HepG2 (cell line): Measurements from ENCODE around the gene DUS2. TPM values are rescaled to one million over a fixed set of nuclear protein-coding genes. Genes with fewer than 3 reads are reported as not detected.
"Not testable (repeated sequence)": the region's sequence is repeated elsewhere in the genome, so short reads cannot be mapped to it uniquely, and the experiment has no call there.

Source experiments
- ATAC-seq: fragments of 200-7000 bp; cut with Tn5 transposase; 3 replicates; pipeline ENCODE4 v1.9.1; 2020; ENCODE audit warnings: mild to moderate bottlenecking, moderate library complexity
- BruUV-seq: library from RNA; stranded (reverse); fragments of 400-500 nt; replicated peaks from 2 replicates; lab custom pipeline; 2021; lab: Mats Ljungman, UMichigan
- CTCF ChIA-PET: fragments of 300-600 bp; formaldehyde crosslinking; extraction: SDS; loops from one replicate; lab custom pipeline; 2021; ENCODE audit warnings: low total read pairs, inconsistent platforms, low intra/inter-chr PET ratio; lab: Yijun Ruan, JAX
- POLR2A ChIA-PET: fragments of 350-600 bp; sonication (Branson Sonifier 250); formaldehyde crosslinking; loops from one replicate; lab custom pipeline; 2020; ENCODE audit warnings: antibody characterized with exemption, inconsistent platforms; lab: Yijun Ruan, JAX
- DNase-seq: peaks from one replicate; pipeline ENCODE4 v3.0.0-alpha.2; 2015; ENCODE audit warnings: low spot score
- FAIRE-seq: peaks from 3 replicates; lab custom pipeline; 2011; peaks lifted over from hg19 to GRCh38; lab: Jason Lieb, UNC
- H2AFZ ChIP-seq: one replicate; pipeline ENCODE4 v1.6.1; 2011; ENCODE audit warnings: low read length, inconsistent platforms
- H3K27ac ChIP-seq: fragments of 300-600 bp; 3 replicates; pipeline ENCODE4 v1.8.0; 2011; ENCODE audit warnings: mixed run types, mild to moderate bottlenecking, mixed read lengths, low read length, inconsistent platforms; ENCODE audit not compliant: insufficient read depth; ENCODE audit errors: extremely low read length
- H3K27me3 ChIP-seq, 2 experiments: fragments of 200-600 bp in 1 of 2; 2 replicates in 1 of 2; 3 replicates in 1 of 2; pipeline versions ENCODE4 v1.6.0 to v1.8.0; 2011; ENCODE audit warnings: low read length in 2 of 2, mild to moderate bottlenecking in 2 of 2, moderate library complexity in 2 of 2, inconsistent platforms in 1 of 2; ENCODE audit not compliant: insufficient read depth in 2 of 2, control insufficient read depth in 1 of 2
- H3K36me3 ChIP-seq, 2 experiments: fragments of 200-600 bp in 1 of 2; replicated peaks in 1 of 2; 2 replicates in 1 of 2; 3 replicates in 1 of 2; pipeline versions ENCODE4 v1.5.1 to v1.8.0; 2011; ENCODE audit warnings: low read length in 2 of 2, inconsistent platforms in 1 of 2; ENCODE audit not compliant: insufficient read depth in 2 of 2, control insufficient read depth in 1 of 2
- H3K4me1 ChIP-seq: 2 replicates; pipeline ENCODE4 v1.5.1; 2012; ENCODE audit warnings: low read length, inconsistent platforms; ENCODE audit not compliant: insufficient read depth
- H3K4me2 ChIP-seq: 2 replicates; pipeline ENCODE4 v1.6.0; 2011; ENCODE audit warnings: low read depth, low read length, inconsistent platforms
- H3K4me3 ChIP-seq, 3 experiments: fragments of 200-600 bp in 1 of 3; sonication (generic), shearing (Covaris generic) in 1 of 3; replicated peaks in 1 of 3; 2 replicates each; pipeline ENCODE4 v1.5.1; 2011 to 2016; ENCODE audit warnings: low read length in 3 of 3, inconsistent platforms in 2 of 3, low read depth in 2 of 3, mild to moderate bottlenecking in 2 of 3, control low read depth in 1 of 3, mixed read lengths in 1 of 3; ENCODE audit not compliant: insufficient read depth in 1 of 3
- H3K79me2 ChIP-seq: one replicate; pipeline ENCODE4 v1.6.1; 2011; ENCODE audit warnings: low read length, inconsistent platforms; ENCODE audit not compliant: insufficient read depth
- H3K9ac ChIP-seq: 2 replicates; pipeline ENCODE4 v1.6.0; 2011; ENCODE audit warnings: mild to moderate bottlenecking, low read depth, low read length, inconsistent platforms; ENCODE audit not compliant: insufficient read depth
- H3K9me3 ChIP-seq: 2 replicates; pipeline ENCODE4 v1.5.1; 2012; ENCODE audit warnings: mild to moderate bottlenecking, low read length
- H4K20me1 ChIP-seq: 2 replicates; pipeline ENCODE4 v1.6.0; 2011; ENCODE audit warnings: inconsistent platforms, mild to moderate bottlenecking, low read length, moderate library complexity; ENCODE audit not compliant: insufficient read depth
- AGO1 ChIP-seq: fragments of 200-400 bp; formaldehyde crosslinking; IDR thresholded peaks from 2 replicates; pipeline ENCODE4 v1.6.1; 2017; ENCODE audit warnings: mild to moderate bottlenecking, low read depth, low read length, moderate library complexity; ENCODE audit not compliant: poor library complexity, severe bottlenecking
- CHD4 ChIP-seq: fragments of 200-600 bp; sonication (generic); IDR thresholded peaks from 2 replicates; pipeline ENCODE4 v1.7.0; 2017; ENCODE audit warnings: mild to moderate bottlenecking, low read length, borderline replicate concordance
- GATAD2A ChIP-seq: IDR thresholded peaks from 2 replicates; pipeline ENCODE4 v1.6.1; 2016
- GFI1 ChIP-seq: sonication (generic); formaldehyde crosslinking; IDR thresholded peaks from 2 replicates; pipeline ENCODE4 v1.5.0; 2020; ENCODE audit warnings: missing genetic modification reagents, mild to moderate bottlenecking, borderline replicate concordance
- KDM2A ChIP-seq: sonication (generic); formaldehyde crosslinking; IDR thresholded peaks from 2 replicates; pipeline ENCODE4 v1.4.0; 2020; ENCODE audit warnings: low read depth, missing genetic modification reagents, borderline replicate concordance
- MAZ ChIP-seq, 2 experiments: sonication (generic) in 1 of 2; formaldehyde crosslinking in 1 of 2; IDR thresholded peaks; 2 replicates each; pipeline versions ENCODE4 v1.5.0 to v1.6.1; 2012 to 2020; ENCODE audit warnings: low read depth in 2 of 2, mild to moderate bottlenecking in 2 of 2, borderline replicate concordance in 1 of 2, improper control_type of control experiment in 1 of 2, low read length in 1 of 2, missing genetic modification reagents in 1 of 2, moderate library complexity in 1 of 2
- POLR2A ChIP-seq, 2 experiments: IDR thresholded peaks; 2 replicates each; pipeline ENCODE4 v1.6.1; 2011; ENCODE audit warnings: low read depth in 2 of 2, low read length in 2 of 2, mild to moderate bottlenecking in 1 of 2, moderate library complexity in 1 of 2; ENCODE audit not compliant: insufficient read depth in 1 of 2
- TEAD3 ChIP-seq: optimal IDR thresholded peaks from 2 replicates; pipeline ENCODE3; 2016; ENCODE audit warnings: borderline replicate concordance
- ZBTB26 ChIP-seq: IDR thresholded peaks from 2 replicates; pipeline ENCODE4 v1.6.1; 2016; ENCODE audit warnings: missing compliant biosample characterization, missing genetic modification reagents, borderline replicate concordance
- ZNF501 ChIP-seq: sonication (generic); formaldehyde crosslinking; IDR thresholded peaks from 2 replicates; pipeline ENCODE4 v1.5.1; 2020; ENCODE audit warnings: mild to moderate bottlenecking, moderate library complexity, missing genetic modification reagents
- ZNF660 ChIP-seq: sonication (generic); formaldehyde crosslinking; IDR thresholded peaks from 2 replicates; pipeline ENCODE4 v1.5.1; 2020; ENCODE audit warnings: mild to moderate bottlenecking, low read depth, missing genetic modification reagents, borderline replicate concordance
- ZNF7 ChIP-seq: IDR thresholded peaks from 2 replicates; pipeline ENCODE4 v1.6.1; 2016; ENCODE audit warnings: missing biosample characterization, missing genetic modification reagents
- ZNF788 ChIP-seq: sonication (generic); formaldehyde crosslinking; IDR thresholded peaks from 2 replicates; pipeline ENCODE4 v1.5.0; 2020; ENCODE audit warnings: mild to moderate bottlenecking, missing genetic modification reagents, borderline replicate concordance
- WGBS: methylation state at CpG from one replicate; pipeline ENCODE4 v1.1.6; 2017; ENCODE audit warnings: low lambda C conversion rate; 5-methylcytosine and 5-hydroxymethylcytosine counted together
- in situ Hi-C: cut with HindIII; loops from 2 replicates; pipeline ENCODE4 v1.10.0; 2017; ENCODE audit warnings: low pct_unique_long_range_greater_than_20kb; ENCODE audit not compliant: extremely low pct_ligation_motif_present
- intact Hi-C: fragments of 100-400 bp; cut with micrococcal nuclease; formaldehyde crosslinking; loops from one replicate; pipeline ENCODE4 v1.10.0; 2022; ENCODE audit not compliant: unreplicated experiment
- polyA plus RNA-seq, 8 experiments: library from polyadenylated mRNA; depleted of rRNA in 3 of 8; stranded (reverse) in 7 of 8; unstranded in 1 of 8; fragments of >200 nt; fragmentation: Illumina TruSeq in 4 of 8; extraction: Trizol in 4 of 8; gene quantifications; 2 replicates each; pipeline versions ENCODE4 v1.2.1 to v1.2.3, GENCODE V29; 2011 to 2016; ENCODE audit warnings: low read depth in 4 of 8, missing spikeins in 1 of 8, mixed read lengths in 1 of 8; ENCODE audit not compliant: insufficient read depth in 1 of 8
- total RNA-seq, 5 experiments: library from RNA; depleted of rRNA; stranded (reverse); fragments of >200 nt; fragmentation: Illumina TruSeq; extraction: Trizol; gene quantifications; 2 replicates each; pipeline ENCODE4 v1.2.3, GENCODE V29; 2016; ENCODE audit warnings: low read depth in 1 of 5
- TF ChIP-seq, protein P1 (sequence below): sonication (generic); formaldehyde crosslinking; IDR thresholded peaks from 2 replicates; pipeline ENCODE4 v1.9.0; 2022; ENCODE audit warnings: missing genetic modification reagents, mild to moderate bottlenecking, borderline replicate concordance
- TF ChIP-seq, protein P2 (sequence below): sonication (generic); formaldehyde crosslinking; IDR thresholded peaks from 2 replicates; pipeline ENCODE4 v1.8.1; 2023; ENCODE audit warnings: mild to moderate bottlenecking, missing genetic modification reagents, borderline replicate concordance

Gene DUS2
- total and polyA plus RNA-seq, 2 of the 13 experiments (the other 11 are each of a cell fraction or from before 2014, with no cell fraction given), result 17.8 to 25.1 TPM

DNA sequence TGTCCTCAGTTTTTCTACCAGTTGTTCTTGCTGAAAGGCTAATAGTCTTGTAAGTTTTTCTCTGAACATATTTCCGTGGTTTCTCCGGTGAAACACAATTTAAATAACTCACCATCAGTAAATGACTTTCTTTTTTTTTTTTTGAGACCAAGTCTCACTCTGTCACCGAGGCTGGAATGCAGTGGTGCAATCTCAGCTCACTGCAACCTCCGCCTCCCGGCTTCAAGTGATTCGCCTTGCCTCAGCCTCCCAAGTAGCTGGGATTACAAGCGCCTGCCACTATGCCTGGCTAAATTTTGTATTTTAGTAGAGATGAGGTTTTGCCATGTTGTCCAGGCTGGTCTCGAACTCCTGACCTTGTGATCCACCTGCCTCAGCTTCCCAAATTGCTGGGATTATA, 91.9 kb downstream of the DUS2 start:
- H3K9me3 ChIP-seq, DNase-seq, in situ Hi-C loops, ATAC-seq, H3K4me2 ChIP-seq, H3K9ac ChIP-seq, intact Hi-C loops, H3K27me3 ChIP-seq, FAIRE-seq, CTCF ChIA-PET, BruUV-seq, H2AFZ ChIP-seq, H3K36me3 ChIP-seq, H3K4me3 ChIP-seq: not testable (repeated sequence)
- peaks cover 94% of the 10 kb centered on the region for H3K79me2 ChIP-seq
- peaks cover 77% of the 10 kb centered on the region for H3K4me1 ChIP-seq
- POLR2A ChIA-PET, result interaction anchor here (0.7 to 5.4 kb wide), 2 partner anchors 30 to 591 kb away, joined by 3 to 65 read pairs; partner anchors contain the start of gene NFATC3
- WGBS, result 78% methylated on average over 8 of the region's 8 CpGs
- TF ChIP-seq, protein P1, sequence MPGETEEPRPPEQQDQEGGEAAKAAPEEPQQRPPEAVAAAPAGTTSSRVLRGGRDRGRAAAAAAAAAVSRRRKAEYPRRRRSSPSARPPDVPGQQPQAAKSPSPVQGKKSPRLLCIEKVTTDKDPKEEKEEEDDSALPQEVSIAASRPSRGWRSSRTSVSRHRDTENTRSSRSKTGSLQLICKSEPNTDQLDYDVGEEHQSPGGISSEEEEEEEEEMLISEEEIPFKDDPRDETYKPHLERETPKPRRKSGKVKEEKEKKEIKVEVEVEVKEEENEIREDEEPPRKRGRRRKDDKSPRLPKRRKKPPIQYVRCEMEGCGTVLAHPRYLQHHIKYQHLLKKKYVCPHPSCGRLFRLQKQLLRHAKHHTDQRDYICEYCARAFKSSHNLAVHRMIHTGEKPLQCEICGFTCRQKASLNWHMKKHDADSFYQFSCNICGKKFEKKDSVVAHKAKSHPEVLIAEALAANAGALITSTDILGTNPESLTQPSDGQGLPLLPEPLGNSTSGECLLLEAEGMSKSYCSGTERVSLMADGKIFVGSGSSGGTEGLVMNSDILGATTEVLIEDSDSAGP (CRISPR knock-in tag), result 0 out of 2 replicates have a peak, but pooled peaks have one; percentile 26
- TF ChIP-seq ZNF501 (CRISPR knock-in tag) (peak; percentile 38; the same call in 1 of the 2 replicates), TEAD3 (CRISPR knock-in tag) (peak; percentile 69), GFI1 (CRISPR knock-in tag) (0 out of 2 replicates have a peak, but pooled peaks have one; percentile 35)
- peak overlapping the region; percentile 25 for H3K27ac ChIP-seq
- peaks cover 19% of the 10 kb centered on the region for H4K20me1 ChIP-seq

DNA sequence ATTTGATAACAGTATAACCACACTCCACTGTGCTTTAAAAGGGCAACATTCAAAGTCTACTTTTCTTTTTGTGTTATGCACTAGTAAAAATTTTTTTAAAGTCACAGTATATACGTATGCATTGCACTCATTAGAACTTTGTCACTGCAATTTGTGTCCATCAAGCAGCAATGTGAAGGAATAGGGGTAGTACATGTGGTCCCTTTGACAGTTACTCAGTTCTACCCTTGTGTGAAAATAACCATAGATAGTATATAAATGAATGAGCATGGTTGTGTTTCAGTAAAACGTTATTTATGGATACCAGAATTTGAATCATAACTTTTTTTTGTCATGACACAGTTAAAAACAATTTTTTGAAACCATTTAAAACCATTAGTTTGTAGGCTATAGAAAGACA, 92.8 kb downstream of the DUS2 start:
- WGBS, result 85% methylated on average over 2 of the region's 2 CpGs
- Histone ChIP-seq H3K9me3 (peaks cover 6% of the 10 kb centered on the region; the same call in 1 of the 2 replicates), H3K79me2 (peaks cover 96% of the 10 kb centered on the region)
- TF ChIP-seq, protein P2, sequence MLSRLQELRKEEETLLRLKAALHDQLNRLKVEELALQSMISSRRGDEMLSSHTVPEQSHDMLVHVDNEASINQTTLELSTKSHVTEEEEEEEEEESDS, result no peak
- TF ChIP-seq AGO1, result no peak
- no peak for TF ChIP-seq ZNF660 (CRISPR knock-in tag)
- no peak for TF ChIP-seq ZNF788 (CRISPR knock-in tag)
- TF ChIP-seq KDM2A (CRISPR knock-in tag), result no peak
- TF ChIP-seq CHD4, result no peak
- no peak for TF ChIP-seq ZNF7 (CRISPR knock-in tag)
- no peak for TF ChIP-seq MAZ (IDR thresholded peaks at IDR 0.05; ENCODE audit: borderline replicate concordance, low read depth, low read length)
- TF ChIP-seq MAZ (CRISPR knock-in tag; IDR thresholded peaks at IDR 0.05; ENCODE audit: low read depth), result no peak
- TF ChIP-seq ZBTB26 (CRISPR knock-in tag), result no peak
- TF ChIP-seq GATAD2A, result no peak
- no peak for TF ChIP-seq POLR2A (IDR thresholded peaks at IDR 0.05; ENCODE audit: insufficient read depth in 1 of 2, low read depth in 2 of 2, low read length in 2 of 2)

More for the DNA sequence above, 92.8 kb downstream of the DUS2 start:
- Histone ChIP-seq H3K4me1 (peaks cover 76% of the 10 kb centered on the region), H3K27ac (no peak overlapping the region), H3K4me2 (no peak overlapping the region), H3K36me3 (peaks cover 0 to 3% of the 10 kb centered on the region in 2 experiments; a peak in 2 of 5 replicates), H2AFZ (no peak overlapping the region), H3K27me3 (no peaks in the 10 kb centered on the region), H3K9ac (no peak overlapping the region), H3K4me3 (no peak overlapping the region), H4K20me1 (peaks cover 19% of the 10 kb centered on the region)
- FAIRE-seq (no peak), DNase-seq (no peak), ATAC-seq (no peak)
- in situ Hi-C loops, result no loop called here
- intact Hi-C loops, result no loop called here
- no TSS peak for BruUV-seq
- POLR2A ChIA-PET, result interaction anchor here (5.4 kb wide), 1 partner anchor 31 kb away, joined by 65 read pairs; the partner anchor contains the start of gene NFATC3
- CTCF ChIA-PET, result interaction anchor here (1.9 kb wide), 1 partner anchor 22 kb away, joined by 12 read pairs; no protein-coding TSS in a partner anchor
